Measurements from ENCODE around the gene STX16. TPM values are rescaled to one million over a fixed set of nuclear protein-coding genes. Genes with fewer than 3 reads are reported as not detected.

The STX16 gene
- total RNA-seq, 1 experiment from 2014 or later: 41.9 TPM

GRCh38 chr20:58708246-58708931 lies 57.3 kb downstream of the STX16 start:
- Histone ChIP-seq H3K36me3 (ENCODE audit: control insufficient read depth, insufficient read depth, low read length) (no peaks in the 10 kb centered on the region), H3K27me3 (ENCODE audit: control insufficient read depth, insufficient read depth, low read length) (no peaks in the 10 kb centered on the region), H3K4me1 (ENCODE audit: control insufficient read depth, insufficient read depth, low read length) (no peaks in the 10 kb centered on the region), H3K4me3 (ENCODE audit: low read depth in 2 of 2, low read length in 2 of 2) (no peak overlapping the region), H3K27ac (ENCODE audit: low read length) (no peak overlapping the region), H3K9me3 (ENCODE audit: control insufficient read depth, insufficient read depth, low read depth, low read length) (no peaks in the 10 kb centered on the region)
- in situ Hi-C loops (cut with HindIII; ENCODE audit: low pct_unique_long_range_greater_than_20kb, low sequenced_read_pairs): no loop called here
- no peak for DNase-seq (ENCODE audit: low read depth, low spot score)
- no peak for TF ChIP-seq POLR2AphosphoS5 (IDR thresholded peaks at IDR 0.05; ENCODE audit: low read depth, low read length)
- no peak for TF ChIP-seq CTCF (IDR thresholded peaks at IDR 0.05)
- no peak for TF ChIP-seq TCF7L2 (IDR thresholded peaks at IDR 0.05; ENCODE audit: low read depth, low read length)
- no peak for TF ChIP-seq REST (IDR thresholded peaks at IDR 0.05; ENCODE audit: insufficient read depth in 1 of 2, low read depth in 2 of 2, low read length in 1 of 2)
- no peak for TF ChIP-seq SIN3A (IDR thresholded peaks at IDR 0.05; ENCODE audit: borderline replicate concordance, insufficient read depth, low read depth, low read length)
- BruUV-seq (replicated peaks): no TSS peak
- POLR2A ChIA-PET: no interaction called here
- intact Hi-C loops (cut with micrococcal nuclease; ENCODE audit: unreplicated experiment): no loop called here
- no peak for ATAC-seq
- CTCF ChIA-PET: no interaction called here

GRCh38 chr20:58709013-58709702 lies 58.1 kb downstream of the STX16 start:
- CTCF ChIA-PET: no interaction called here
- Histone ChIP-seq H3K4me3 (ENCODE audit: low read depth in 2 of 2, low read length in 2 of 2) (no peak overlapping the region), H3K27ac (ENCODE audit: low read length) (no peak overlapping the region), H3K27me3 (ENCODE audit: control insufficient read depth, insufficient read depth, low read length) (no peaks in the 10 kb centered on the region), H3K4me1 (ENCODE audit: control insufficient read depth, insufficient read depth, low read length) (no peaks in the 10 kb centered on the region), H3K36me3 (ENCODE audit: control insufficient read depth, insufficient read depth, low read length) (no peaks in the 10 kb centered on the region), H3K9me3 (ENCODE audit: control insufficient read depth, insufficient read depth, low read depth, low read length) (no peaks in the 10 kb centered on the region)
- no TSS peak for BruUV-seq (replicated peaks)
- TF ChIP-seq TCF7L2 (IDR thresholded peaks at IDR 0.05; ENCODE audit: low read depth, low read length) (no peak), REST (IDR thresholded peaks at IDR 0.05; ENCODE audit: insufficient read depth in 1 of 2, low read depth in 2 of 2, low read length in 1 of 2) (no peak), CTCF (IDR thresholded peaks at IDR 0.05) (no peak)
- in situ Hi-C loops (cut with HindIII; ENCODE audit: low pct_unique_long_range_greater_than_20kb, low sequenced_read_pairs): no loop called here
- DNase-seq (ENCODE audit: low read depth, low spot score): no peak
- intact Hi-C loops (cut with micrococcal nuclease; ENCODE audit: unreplicated experiment): no loop called here
- no peak for ATAC-seq
- POLR2A ChIA-PET: no interaction called here
